ENCODE data around the gene TCEANC. TPM values are rescaled to one million over a fixed set of nuclear protein-coding genes. Genes with fewer than 3 reads are reported as not detected.

Gene TCEANC
- total RNA-seq, 1 experiment from 2014 or later: 3.1 TPM

GRCh38 chrX:13684361-13684760 is 31.4 kb downstream of the TCEANC start:
- Histone ChIP-seq H3K4ac (ENCODE audit: low read depth, low read length) (no peak overlapping the region), H2BK15ac (ENCODE audit: low read depth, low read length) (no peak overlapping the region), H2BK20ac (ENCODE audit: low read depth, low read length, poor library complexity, severe bottlenecking) (no peak overlapping the region), H3K4me2 (ENCODE audit: insufficient read depth, insufficient read length, low read length) (no peak overlapping the region), H3K9me3 (ENCODE audit: control insufficient read depth, low read depth, low read length) (no peaks in the 10 kb centered on the region), H2AK5ac (ENCODE audit: insufficient read length, low read length) (no peak overlapping the region), H3K27ac (ENCODE audit: insufficient read length, low read depth, low read length) (no peak overlapping the region), H4K20me1 (ENCODE audit: control insufficient read depth, insufficient read depth, insufficient read length) (no peaks in the 10 kb centered on the region), H3K18ac (ENCODE audit: insufficient read length, low read depth, low read length) (no peak overlapping the region), H4K8ac (replicated peaks; ENCODE audit: insufficient read length, low read depth, low read length) (no peak overlapping the region), H3K79me2 (ENCODE audit: insufficient read depth, low read length) (no peaks in the 10 kb centered on the region), H3K4me1 (ENCODE audit: insufficient read depth, low read length) (no peaks in the 10 kb centered on the region), H3K23ac (ENCODE audit: insufficient read length, low read depth, low read length) (no peak overlapping the region), H2BK5ac (ENCODE audit: insufficient read length, low read length) (no peak overlapping the region), H3K14ac (ENCODE audit: insufficient read depth, low read length) (no peak overlapping the region), H3K56ac (ENCODE audit: insufficient read length, low read depth, low read length) (no peak overlapping the region), H3K27me3 (ENCODE audit: insufficient read depth, low read length) (no peaks in the 10 kb centered on the region; the same call in 1 of the 2 replicates), H4K5ac (ENCODE audit: insufficient read length, low read depth, low read length) (no peak overlapping the region), H3K23me2 (ENCODE audit: insufficient read length, low read depth, low read length, poor library complexity, severe bottlenecking) (no peaks in the 10 kb centered on the region), H4K91ac (ENCODE audit: insufficient read length, low read depth, low read length) (no peak overlapping the region), H2BK120ac (ENCODE audit: low read depth, low read length, poor library complexity, severe bottlenecking) (no peak overlapping the region), H2AFZ (ENCODE audit: low read length) (no peak overlapping the region), H3T11ph (ENCODE audit: low read length) (no peak overlapping the region), H2BK12ac (ENCODE audit: insufficient read length, low read depth, low read length) (no peak overlapping the region), H3K79me1 (ENCODE audit: insufficient read depth, low read depth, low read length, poor library complexity, severe bottlenecking) (no peaks in the 10 kb centered on the region), H3K9ac (ENCODE audit: extremely low read depth, insufficient read length, low read length) (no peak overlapping the region)
- DNase-seq: no peak
- TF ChIP-seq CTCF (conservative IDR thresholded peaks at IDR 0.05): no peak
- Mint-ChIP-seq H3K4me3 (no peak overlapping the region), H3K4me1 (peaks cover 0 to 4% of the 10 kb centered on the region in 2 experiments; a peak in 1 of 4 replicates), H3K27ac (peak overlapping the region in 1 of 3 experiments; percentile 7; a peak in 1 of 7 replicates), H3K36me3 (ENCODE audit: insufficient read depth in 1 of 3, low read depth in 3 of 3) (no peaks in the 10 kb centered on the region), H3K27me3 (ENCODE audit: low read depth) (peaks cover 11% of the 10 kb centered on the region), H3K9me3 (peaks cover 31 to 48% of the 10 kb centered on the region in 2 experiments)
- WGBS (ENCODE audit: extremely low coverage, insufficient read length, low lambda C conversion rate): no CpG with 5 or more reads among the region's 4 CpGs

Data from H9 (cell line).